ENCODE data around the gene CDH24. TPM values are rescaled to one million over a fixed set of nuclear protein-coding genes. Genes with fewer than 3 reads are reported as not detected.

Gene CDH24
- total and polyA plus RNA-seq, 9 of the 15 experiments (the other 6 are each of a cell fraction or from before 2014, with no cell fraction given) = 0.04 to 16.2 (median 4.9) TPM

DNA sequence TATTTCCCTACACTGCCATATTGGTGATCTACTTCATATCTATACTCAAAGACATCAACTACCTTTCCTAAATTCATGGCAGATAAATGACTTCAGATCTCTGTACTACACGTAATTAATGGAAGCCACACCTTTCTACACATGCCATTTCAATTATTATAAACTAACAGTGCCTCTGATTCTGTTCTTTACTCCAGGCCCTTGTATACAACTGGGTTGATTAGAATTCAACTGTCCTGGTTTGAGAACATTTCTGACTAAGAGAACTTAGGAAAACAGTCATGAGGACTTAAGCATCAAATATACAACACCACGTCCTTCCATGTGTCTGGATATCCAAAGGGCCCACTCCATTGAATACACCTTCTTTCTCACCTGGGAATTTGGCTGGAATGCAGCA lies 35.8 kb upstream of the CDH24 start (continued):
- no peak for TF ChIP-seq TSC22D4 (tag; IDR thresholded peaks at IDR 0.05)

- ChIA-PET POLR2A (interaction anchor here (0.6 to 2.3 kb wide), 6 partner anchors 9 to 225 kb away, joined by 3 to 12 read pairs (median 3); no protein-coding TSS in a partner anchor), CTCF (ENCODE audit: low intra/inter-chr PET ratio) (no interaction called here)
- Histone ChIP-seq H3K79me2 (ENCODE audit: control insufficient read depth, insufficient read depth, low read length) (peaks cover 63% of the 10 kb centered on the region), H3K27ac (ENCODE audit: extremely low read depth, low read depth, low read length) (no peak overlapping the region), H4K20me1 (replicated peaks; ENCODE audit: control insufficient read depth, insufficient read depth, low read length) (peaks cover 12% of the 10 kb centered on the region), H3K27me3 (ENCODE audit: control insufficient read depth in 2 of 2, insufficient read depth in 2 of 2, low read length in 2 of 2) (no peaks in the 10 kb centered on the region), H3K9ac (ENCODE audit: insufficient read depth in 1 of 2, low read depth in 2 of 2, low read length in 2 of 2) (no peak overlapping the region), H3K9me1 (ENCODE audit: control insufficient read depth, insufficient read depth, low read length) (no peaks in the 10 kb centered on the region), H3K9me3 (replicated peaks; ENCODE audit: control insufficient read depth, insufficient read depth, low read depth, low read length) (no peaks in the 10 kb centered on the region), H3K4me1 (replicated peaks in 1 of 2; ENCODE audit: control insufficient read depth in 2 of 2, insufficient read depth in 2 of 2, low read length in 2 of 2) (peaks cover 2 to 11% of the 10 kb centered on the region in 2 experiments; a peak in 4 of 5 replicates), H2AFZ (ENCODE audit: low read depth, low read length) (no peak overlapping the region), H3K4me3 (no peak overlapping the region), H3K4me2 (ENCODE audit: insufficient read depth, low read length) (no peak overlapping the region), H3K36me3 (ENCODE audit: control insufficient read depth, insufficient read depth, low read length) (peaks cover 70% of the 10 kb centered on the region)
- FAIRE-seq = no peak
- no peak for DNase-seq (ENCODE audit: extremely low read depth in 1 of 4, low spot score in 3 of 4)
- 90% methylated on average over 12 of the region's 12 CpGs for WGBS (ENCODE audit: insufficient coverage, low coverage, missing lambda C conversion rate)
- TF ChIP-seq NELFE (IDR thresholded peaks at IDR 0.05; ENCODE audit: insufficient read depth, insufficient read length) (no peak), ZNF224 (CRISPR knock-in tag; IDR thresholded peaks at IDR 0.05) (no peak), SUPT5H (IDR thresholded peaks at IDR 0.05) (no peak), CREBBP (IDR thresholded peaks at IDR 0.05; ENCODE audit: low read depth, low read length) (no peak), ZNF77 (CRISPR knock-in tag; IDR thresholded peaks at IDR 0.05) (no peak)
- no peak for ATAC-seq
- no TSS peak for BruUV-seq (replicated peaks)
- in situ Hi-C loops (cut with MboI) (no loop called here), intact Hi-C loops (cut with micrococcal nuclease) (no loop called here)
Measured at GRCh38 chr14:23091294-23092225, 34.2 kb upstream of the CDH24 start.
